GM13977 (cell line): ENCODE data around the gene KLF12.

Experiments
- DNase-seq: peaks from one replicate; pipeline ENCODE4 v3.0.0; 2012; ENCODE audit warnings: low spot score
- CTCF ChIP-seq: IDR thresholded peaks from 2 replicates; pipeline ENCODE4 v1.5.1; 2012; ENCODE audit warnings: mild to moderate bottlenecking, control low read depth; ENCODE audit not compliant: insufficient read depth; ENCODE audit errors: extremely low read depth, missing control alignments
- in situ Hi-C: fragments of 300-500 bp; cut with MboI; formaldehyde crosslinking; loops from one replicate; pipeline ENCODE4 v1.12.0; 2022; ENCODE audit warnings: low sequenced_read_pairs, low pct_unique_long_range_greater_than_20kb, mixed read lengths, inconsistent platforms; ENCODE audit not compliant: unreplicated experiment

Gene KLF12

GRCh38 chr13:74090397-74090796 lies 43.8 kb downstream of the KLF12 start:
- DNase-seq, result no peak
- no peak for TF ChIP-seq CTCF
- in situ Hi-C loops, result no loop called here

GRCh38 chr13:74087357-74087756 lies 46.8 kb downstream of the KLF12 start:
- DNase-seq, result no peak
- TF ChIP-seq CTCF, result no peak
- in situ Hi-C loops, result no loop called here
